ENCODE data around the gene FLRT1.

FLRT1 gene

DNA sequence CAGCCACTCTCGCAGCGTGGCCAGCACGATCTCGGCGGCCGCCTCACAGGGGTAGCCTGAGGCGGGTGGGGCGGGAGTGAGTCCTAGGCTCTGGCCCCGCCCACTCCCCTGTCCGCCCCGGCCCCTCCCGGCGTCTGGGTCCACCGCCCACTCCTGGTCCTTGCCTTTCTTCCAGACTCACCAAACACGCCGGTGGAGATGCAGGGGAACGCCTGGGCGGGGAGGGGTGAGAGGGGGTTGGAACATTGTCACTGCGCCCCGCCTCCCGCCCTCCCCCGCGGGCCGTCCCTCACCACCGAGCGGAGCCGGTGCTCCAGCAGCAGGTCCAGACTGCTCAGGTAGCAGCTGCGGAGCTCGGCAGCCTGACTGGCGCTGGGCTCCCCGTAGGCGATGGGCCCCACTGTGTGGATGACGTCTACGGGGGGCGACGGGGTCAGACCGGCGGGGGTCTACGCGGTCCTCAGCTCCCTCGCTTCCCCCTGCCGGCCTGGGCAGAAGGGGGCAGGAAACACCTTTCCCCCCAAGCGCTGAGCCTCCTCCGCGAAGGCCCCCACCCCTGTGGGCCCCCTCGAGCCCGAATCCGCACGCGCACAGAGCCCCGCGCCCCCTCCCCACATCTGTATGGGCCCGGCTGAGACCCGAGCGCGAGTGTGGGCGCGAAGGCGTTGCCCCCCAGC lies 36.2 kb upstream of the FLRT1 start:
- Histone ChIP-seq H2AK5ac (ENCODE audit: low read length) (no peak overlapping the region), H3K56ac (ENCODE audit: low read length) (peak overlapping the region; percentile 78), H3K4me3 (ENCODE audit: low read length) (no peak overlapping the region), H3K79me1 (ENCODE audit: low read length) (no peaks in the 10 kb centered on the region), H3K27me3 (ENCODE audit: insufficient read depth, low read length, poor library complexity) (no peaks in the 10 kb centered on the region), H4K5ac (ENCODE audit: low read length) (no peak overlapping the region), H3K9ac (ENCODE audit: low read length) (peak overlapping the region; percentile 65), H4K8ac (ENCODE audit: low read depth, low read length) (no peak overlapping the region), H2BK120ac (ENCODE audit: low read depth, low read length) (no peak overlapping the region), H3K4me1 (ENCODE audit: control insufficient read depth, low read depth, low read length) (peaks cover 2% of the 10 kb centered on the region), H3K4me2 (ENCODE audit: low read length) (peak overlapping the region; percentile 48), H3K27ac (ENCODE audit: low read depth, low read length) (no peak overlapping the region), H2BK5ac (ENCODE audit: low read length) (no peak overlapping the region), H3K79me2 (ENCODE audit: control insufficient read depth, insufficient read depth, low read length) (no peaks in the 10 kb centered on the region), H3K18ac (ENCODE audit: low read length) (no peak overlapping the region), H2BK15ac (replicated peaks; ENCODE audit: low read depth) (no peak overlapping the region), H3K23ac (ENCODE audit: low read length) (no peak overlapping the region), H3K4ac (ENCODE audit: low read depth, low read length) (no peak overlapping the region), H3K36me3 (ENCODE audit: control insufficient read depth, insufficient read depth, low read length) (peaks cover 10% of the 10 kb centered on the region)
- WGBS (ENCODE audit: extremely low coverage, insufficient coverage, low lambda C conversion rate) = no CpG with 5 or more reads among the region's 59 CpGs
- peak; percentile 94 for DNase-seq

DNA sequence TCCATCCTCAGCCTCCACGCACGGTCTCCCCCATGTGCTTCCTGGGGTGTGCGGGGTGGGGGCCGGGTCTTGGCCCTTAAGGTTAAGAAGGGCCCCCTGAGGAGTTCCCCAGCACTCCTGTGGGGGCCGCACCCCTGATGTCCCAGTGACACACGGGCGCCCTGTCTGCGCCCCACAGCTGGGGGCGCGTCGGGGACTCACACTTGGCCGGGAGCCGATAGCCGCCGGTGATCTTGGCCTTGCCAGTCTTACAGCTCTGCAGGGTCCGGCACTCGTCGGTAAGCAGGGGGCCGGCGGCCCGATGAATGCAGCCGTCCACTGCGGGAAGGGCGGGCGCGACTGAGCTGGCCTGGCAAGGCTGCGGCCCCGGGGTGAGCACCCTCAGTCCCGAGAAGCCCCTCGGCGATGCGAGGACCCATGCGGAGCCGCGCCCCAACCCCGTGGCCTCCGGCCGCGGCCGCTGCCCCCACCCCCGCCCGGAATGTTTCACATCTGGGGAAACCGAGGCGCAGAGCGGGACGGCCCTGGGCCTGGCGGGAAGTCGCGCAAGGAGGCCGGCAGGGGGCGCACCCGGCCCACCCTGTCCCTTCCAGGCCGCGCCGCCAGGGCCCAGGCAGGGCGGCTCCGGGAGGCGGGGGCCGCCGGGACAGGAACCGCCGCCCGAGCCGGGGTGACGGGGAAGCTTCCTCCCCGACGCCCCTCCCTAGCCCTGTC lies 35.5 kb upstream of the FLRT1 start:
- H3K56ac ChIP-seq (ENCODE audit: low read length) = peak overlapping the region; percentile 64
- peaks cover 8% of the 10 kb centered on the region for H3K36me3 ChIP-seq (ENCODE audit: control insufficient read depth, insufficient read depth, low read length)
- H3K4me3 ChIP-seq (ENCODE audit: low read length) = no peak overlapping the region
- peak overlapping the region; percentile 48 for H3K4me2 ChIP-seq (ENCODE audit: low read length)
- no peak overlapping the region for H3K18ac ChIP-seq (ENCODE audit: low read length)
- no peak overlapping the region for H2AK5ac ChIP-seq (ENCODE audit: low read length)
- no CpG with 5 or more reads among the region's 67 CpGs for WGBS (ENCODE audit: extremely low coverage, insufficient coverage, low lambda C conversion rate)
- no peak overlapping the region for H3K27ac ChIP-seq (ENCODE audit: low read depth, low read length)
- H3K79me1 ChIP-seq (ENCODE audit: low read length) = no peaks in the 10 kb centered on the region
- H4K8ac ChIP-seq (ENCODE audit: low read depth, low read length) = no peak overlapping the region
- DNase-seq = peak; percentile 84
- no peaks in the 10 kb centered on the region for H3K79me2 ChIP-seq (ENCODE audit: control insufficient read depth, insufficient read depth, low read length)
- peak overlapping the region; percentile 48 for H3K9ac ChIP-seq (ENCODE audit: low read length)
- H2BK15ac ChIP-seq (replicated peaks; ENCODE audit: low read depth) = no peak overlapping the region
- no peaks in the 10 kb centered on the region for H3K27me3 ChIP-seq (ENCODE audit: insufficient read depth, low read length, poor library complexity)
- no peak overlapping the region for H4K5ac ChIP-seq (ENCODE audit: low read length)
- no peak overlapping the region for H2BK5ac ChIP-seq (ENCODE audit: low read length)
- no peak overlapping the region for H3K23ac ChIP-seq (ENCODE audit: low read length)
- H3K4me1 ChIP-seq (ENCODE audit: control insufficient read depth, low read depth, low read length) = peaks cover 2% of the 10 kb centered on the region
- H3K4ac ChIP-seq (ENCODE audit: low read depth, low read length) = no peak overlapping the region
- H2BK120ac ChIP-seq (ENCODE audit: low read depth, low read length) = no peak overlapping the region

DNA sequence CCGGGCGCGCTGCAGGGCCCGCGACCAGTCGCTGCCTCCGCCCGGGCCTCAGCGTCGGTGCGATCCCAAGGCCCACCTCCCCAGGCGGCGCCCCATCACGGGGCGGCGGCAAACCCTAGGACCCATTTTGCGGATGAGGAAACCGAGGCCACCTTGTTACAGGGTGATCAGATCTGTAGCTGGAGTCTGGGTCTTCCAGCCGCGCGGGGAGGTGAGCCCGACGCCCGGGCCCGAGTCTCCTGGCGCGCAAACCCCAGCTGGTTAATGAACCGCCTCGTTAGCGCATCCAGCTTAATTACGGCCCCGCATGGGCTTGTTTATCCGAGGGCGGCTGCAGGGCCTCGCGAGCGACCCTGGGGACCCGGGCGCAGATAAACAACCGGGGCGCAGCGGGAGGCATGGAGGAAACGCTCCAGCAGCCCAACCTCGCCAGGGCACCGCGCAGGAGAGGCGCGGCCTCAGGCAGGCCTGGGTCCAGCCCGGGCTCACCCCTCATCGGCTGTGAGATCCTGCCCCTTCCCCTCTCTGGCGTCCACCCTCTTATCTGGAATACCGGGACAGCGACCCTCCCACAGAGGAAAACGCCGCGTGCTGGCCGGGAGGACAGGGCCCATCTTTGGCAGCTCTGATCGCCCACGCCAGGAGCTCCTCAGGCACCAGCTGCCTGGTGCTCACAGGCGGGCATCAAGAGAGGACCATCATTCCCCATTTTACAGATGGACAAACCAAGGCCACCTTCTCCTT lies 34.8 kb upstream of the FLRT1 start:
- no peak overlapping the region for H4K8ac ChIP-seq (ENCODE audit: low read depth, low read length)
- H3K4me1 ChIP-seq (ENCODE audit: control insufficient read depth, low read depth, low read length) = peaks cover 2% of the 10 kb centered on the region
- no peak overlapping the region for H4K5ac ChIP-seq (ENCODE audit: low read length)
- no peak overlapping the region for H3K23ac ChIP-seq (ENCODE audit: low read length)
- no peak overlapping the region for H3K18ac ChIP-seq (ENCODE audit: low read length)
- no peak overlapping the region for H2BK120ac ChIP-seq (ENCODE audit: low read depth, low read length)
- H2BK5ac ChIP-seq (ENCODE audit: low read length) = no peak overlapping the region
- no peaks in the 10 kb centered on the region for H3K79me1 ChIP-seq (ENCODE audit: low read length)
- peak overlapping the region; percentile 40 for H3K4me2 ChIP-seq (ENCODE audit: low read length)
- WGBS (ENCODE audit: extremely low coverage, insufficient coverage, low lambda C conversion rate) = no CpG with 5 or more reads among the region's 60 CpGs
- H2BK15ac ChIP-seq (replicated peaks; ENCODE audit: low read depth) = no peak overlapping the region
- H3K56ac ChIP-seq (ENCODE audit: low read length) = peak overlapping the region; percentile 64
- H3K9ac ChIP-seq (ENCODE audit: low read length) = no peak overlapping the region
- no peak for DNase-seq
- H3K79me2 ChIP-seq (ENCODE audit: control insufficient read depth, insufficient read depth, low read length) = no peaks in the 10 kb centered on the region
- no peak overlapping the region for H3K4me3 ChIP-seq (ENCODE audit: low read length)
- H3K27ac ChIP-seq (ENCODE audit: low read depth, low read length) = no peak overlapping the region
- H3K27me3 ChIP-seq (ENCODE audit: insufficient read depth, low read length, poor library complexity) = peaks cover 1% of the 10 kb centered on the region
- no peak overlapping the region for H3K4ac ChIP-seq (ENCODE audit: low read depth, low read length)
- peaks cover 8% of the 10 kb centered on the region for H3K36me3 ChIP-seq (ENCODE audit: control insufficient read depth, insufficient read depth, low read length)
- H2AK5ac ChIP-seq (ENCODE audit: low read length) = no peak overlapping the region

DNA sequence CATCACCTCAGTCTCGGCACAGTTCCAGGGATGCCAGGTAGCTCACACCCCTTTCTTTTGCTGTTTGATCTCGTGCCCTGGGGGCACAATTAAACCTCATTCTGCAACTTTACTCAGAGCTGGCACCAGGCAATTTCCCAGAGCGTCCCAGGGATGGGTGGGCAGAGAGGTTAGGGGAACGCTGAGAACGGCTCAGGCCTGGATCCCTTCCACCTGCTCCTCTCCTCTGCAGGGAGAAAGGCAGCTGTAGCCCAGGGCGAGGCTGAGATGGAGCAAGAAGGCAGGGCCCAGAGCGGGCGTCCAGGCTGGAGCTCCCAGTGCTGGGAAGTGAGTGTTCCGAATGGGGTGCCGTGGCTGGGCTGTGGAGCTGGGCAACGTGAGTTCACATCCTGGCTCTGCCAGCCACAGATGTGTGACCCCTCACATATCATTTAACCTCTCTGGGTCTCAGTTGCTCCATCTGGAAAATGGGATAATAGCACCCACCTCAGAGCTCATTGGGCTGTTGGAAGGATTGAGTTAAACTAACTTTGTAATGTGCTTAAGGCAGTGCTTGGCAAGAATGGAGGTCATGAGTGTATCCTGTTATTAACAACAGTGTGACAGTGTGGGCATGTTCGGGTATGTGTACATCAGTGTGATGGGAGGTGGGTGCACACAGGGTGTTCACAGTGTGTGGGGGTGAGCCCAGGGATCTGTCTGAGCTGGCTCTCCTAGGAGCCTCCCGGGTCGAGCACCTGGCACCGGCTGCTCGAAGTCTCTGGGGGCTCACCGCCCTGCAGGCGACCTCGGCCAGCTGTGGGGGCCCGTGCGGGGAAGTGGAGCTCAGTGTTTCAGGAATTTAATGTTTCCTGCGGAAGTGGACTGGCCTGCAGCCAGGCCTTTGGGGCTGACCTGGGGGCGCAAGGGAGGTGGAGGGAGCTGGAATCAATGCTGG lies 34.0 kb upstream of the FLRT1 start:
- no peak for DNase-seq
- Histone ChIP-seq H3K27me3 (ENCODE audit: insufficient read depth, low read length, poor library complexity) (peaks cover 9% of the 10 kb centered on the region), H2BK5ac (ENCODE audit: low read length) (no peak overlapping the region), H3K4me2 (ENCODE audit: low read length) (no peak overlapping the region), H3K36me3 (ENCODE audit: control insufficient read depth, insufficient read depth, low read length) (peaks cover 6% of the 10 kb centered on the region), H2BK15ac (replicated peaks; ENCODE audit: low read depth) (no peak overlapping the region), H4K8ac (ENCODE audit: low read depth, low read length) (no peak overlapping the region), H3K56ac (ENCODE audit: low read length) (no peak overlapping the region), H2BK120ac (ENCODE audit: low read depth, low read length) (no peak overlapping the region), H3K4me1 (ENCODE audit: control insufficient read depth, low read depth, low read length) (peaks cover 2% of the 10 kb centered on the region), H3K4me3 (ENCODE audit: low read length) (no peak overlapping the region), H3K27ac (ENCODE audit: low read depth, low read length) (no peak overlapping the region), H3K79me2 (ENCODE audit: control insufficient read depth, insufficient read depth, low read length) (no peaks in the 10 kb centered on the region), H3K79me1 (ENCODE audit: low read length) (no peaks in the 10 kb centered on the region), H4K5ac (ENCODE audit: low read length) (no peak overlapping the region), H3K23ac (ENCODE audit: low read length) (no peak overlapping the region), H2AK5ac (ENCODE audit: low read length) (no peak overlapping the region), H3K9ac (ENCODE audit: low read length) (no peak overlapping the region), H3K4ac (ENCODE audit: low read depth, low read length) (no peak overlapping the region), H3K18ac (ENCODE audit: low read length) (no peak overlapping the region)
- no CpG with 5 or more reads among the region's 23 CpGs for WGBS (ENCODE audit: extremely low coverage, insufficient coverage, low lambda C conversion rate)

DNA sequence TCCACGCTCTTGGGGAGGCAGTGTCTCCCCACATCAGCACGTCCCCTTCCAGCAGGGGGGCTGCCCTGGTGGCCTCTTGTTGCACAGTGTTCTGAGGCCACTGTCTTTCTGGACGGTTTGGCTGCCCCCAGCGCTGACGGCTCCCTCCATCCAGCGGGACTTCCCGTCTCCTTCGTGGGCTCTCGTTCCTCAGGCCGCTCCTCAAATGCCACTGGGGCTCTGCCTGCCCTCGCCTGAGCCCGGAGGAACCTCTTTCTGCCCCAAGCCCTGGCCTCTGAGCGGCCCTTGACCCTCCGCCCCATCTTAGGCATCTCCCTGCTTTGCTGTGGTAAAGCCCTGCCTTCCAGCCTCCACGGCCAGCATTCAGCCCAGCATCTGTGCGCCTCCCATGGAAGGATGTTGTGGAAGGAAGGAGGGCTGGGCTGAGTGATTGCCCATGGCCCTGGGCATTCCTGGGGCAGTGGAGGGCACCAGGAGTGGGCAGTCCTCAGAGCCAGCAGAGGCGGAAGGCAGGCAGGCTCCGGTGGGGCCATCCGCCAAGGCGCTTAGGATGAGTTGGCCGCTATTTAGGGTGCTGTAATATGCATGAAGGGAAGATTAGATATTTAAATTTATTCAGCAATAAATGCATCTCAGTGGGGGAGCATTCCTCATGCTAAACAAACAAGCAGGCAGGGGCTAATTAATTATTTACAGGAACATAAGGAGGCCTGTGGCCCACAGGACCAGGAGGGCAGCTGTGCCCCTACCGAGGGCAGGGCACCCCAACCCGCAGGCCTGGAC lies 31.7 kb upstream of the FLRT1 start:
- H3K27ac ChIP-seq (ENCODE audit: low read depth, low read length) = no peak overlapping the region
- no peak overlapping the region for H2AK5ac ChIP-seq (ENCODE audit: low read length)
- no peaks in the 10 kb centered on the region for H3K79me2 ChIP-seq (ENCODE audit: control insufficient read depth, insufficient read depth, low read length)
- no peaks in the 10 kb centered on the region for H3K79me1 ChIP-seq (ENCODE audit: low read length)
- H3K4ac ChIP-seq (ENCODE audit: low read depth, low read length) = no peak overlapping the region
- H3K23ac ChIP-seq (ENCODE audit: low read length) = no peak overlapping the region
- H3K9ac ChIP-seq (ENCODE audit: low read length) = no peak overlapping the region
- no peak overlapping the region for H3K4me3 ChIP-seq (ENCODE audit: low read length)
- no peak overlapping the region for H3K4me2 ChIP-seq (ENCODE audit: low read length)
- H3K18ac ChIP-seq (ENCODE audit: low read length) = no peak overlapping the region
- H3K36me3 ChIP-seq (ENCODE audit: control insufficient read depth, insufficient read depth, low read length) = no peaks in the 10 kb centered on the region
- no peak for DNase-seq
- H3K27me3 ChIP-seq (ENCODE audit: insufficient read depth, low read length, poor library complexity) = peaks cover 15% of the 10 kb centered on the region
- H2BK5ac ChIP-seq (ENCODE audit: low read length) = no peak overlapping the region
- no CpG with 5 or more reads among the region's 23 CpGs for WGBS (ENCODE audit: extremely low coverage, insufficient coverage, low lambda C conversion rate)
- H4K5ac ChIP-seq (ENCODE audit: low read length) = no peak overlapping the region
- H2BK15ac ChIP-seq (replicated peaks; ENCODE audit: low read depth) = no peak overlapping the region
- no peak overlapping the region for H2BK120ac ChIP-seq (ENCODE audit: low read depth, low read length)
- no peak overlapping the region for H3K56ac ChIP-seq (ENCODE audit: low read length)
- H4K8ac ChIP-seq (ENCODE audit: low read depth, low read length) = no peak overlapping the region
- H3K4me1 ChIP-seq (ENCODE audit: control insufficient read depth, low read depth, low read length) = no peaks in the 10 kb centered on the region
